ENCODE results near the gene SPATA12. TPM values are rescaled to one million over a fixed set of nuclear protein-coding genes. Genes with fewer than 3 reads are reported as not detected.

Gene SPATA12
- total RNA-seq, 2 experiments from 2014 or later: not detected

- intact Hi-C loops (cut with micrococcal nuclease): no loop called here
- Mint-ChIP-seq H3K4me1 (ENCODE audit: low read depth) (no peaks in the 10 kb centered on the region), H3K4me3 (no peak overlapping the region), H3K9me3 (no peaks in the 10 kb centered on the region), H3K27ac (no peak overlapping the region), H3K27me3 (ENCODE audit: low read depth) (no peaks in the 10 kb centered on the region), H3K36me3 (ENCODE audit: low read depth) (no peaks in the 10 kb centered on the region)
- CTCF ChIA-PET: no interaction called here
- no peak for DNase-seq
Observed at GRCh38 chr3:57031631-57032541, 28.6 kb upstream of the SPATA12 start.

GRCh38 chr3:57036952-57037351, 23.5 kb upstream of the SPATA12 start:
- no peak overlapping the region for H3K4me3 Mint-ChIP-seq
- CTCF ChIA-PET: no interaction called here
- no peaks in the 10 kb centered on the region for H3K9me3 Mint-ChIP-seq
- H3K27ac Mint-ChIP-seq: no peak overlapping the region
- no peaks in the 10 kb centered on the region for H3K4me1 Mint-ChIP-seq (ENCODE audit: low read depth)
- no peak for DNase-seq
- intact Hi-C loops (cut with micrococcal nuclease): no loop called here
- no peaks in the 10 kb centered on the region for H3K27me3 Mint-ChIP-seq (ENCODE audit: low read depth)
- H3K36me3 Mint-ChIP-seq (ENCODE audit: low read depth): no peaks in the 10 kb centered on the region

- DNase-seq: no peak
- CTCF ChIA-PET: interaction anchor here (1.3 kb wide), 1 partner anchor 62 kb away, joined by 3 read pairs; no protein-coding TSS in a partner anchor
- H3K36me3 Mint-ChIP-seq (ENCODE audit: low read depth): no peaks in the 10 kb centered on the region
- no peak overlapping the region for H3K4me3 Mint-ChIP-seq
- H3K4me1 Mint-ChIP-seq (ENCODE audit: low read depth): no peaks in the 10 kb centered on the region
- intact Hi-C loops (cut with micrococcal nuclease): no loop called here
- H3K27ac Mint-ChIP-seq: no peak overlapping the region
- no peaks in the 10 kb centered on the region for H3K9me3 Mint-ChIP-seq
- no peaks in the 10 kb centered on the region for H3K27me3 Mint-ChIP-seq (ENCODE audit: low read depth)
Observed at GRCh38 chr3:57038466-57039164, 21.8 kb upstream of the SPATA12 start.

GRCh38 chr3:57041674-57042073, 18.8 kb upstream of the SPATA12 start:
- CTCF ChIA-PET: interaction anchor here (1.4 kb wide), 1 partner anchor 46 kb away, joined by 5 read pairs; no protein-coding TSS in a partner anchor
- intact Hi-C loops (cut with micrococcal nuclease): no loop called here
- H3K4me1 Mint-ChIP-seq (ENCODE audit: low read depth): no peaks in the 10 kb centered on the region
- DNase-seq: no peak
- no peaks in the 10 kb centered on the region for H3K36me3 Mint-ChIP-seq (ENCODE audit: low read depth)
- no peak overlapping the region for H3K27ac Mint-ChIP-seq
- H3K9me3 Mint-ChIP-seq: no peaks in the 10 kb centered on the region
- H3K27me3 Mint-ChIP-seq (ENCODE audit: low read depth): no peaks in the 10 kb centered on the region
- H3K4me3 Mint-ChIP-seq: no peak overlapping the region

GRCh38 chr3:57043518-57043917, 16.9 kb upstream of the SPATA12 start:
- no peaks in the 10 kb centered on the region for H3K4me1 Mint-ChIP-seq (ENCODE audit: low read depth)
- no peak for DNase-seq

GRCh38 chr3:57046101-57046765, 14.2 kb upstream of the SPATA12 start:
- H3K27me3 Mint-ChIP-seq (ENCODE audit: low read depth): no peaks in the 10 kb centered on the region
- no peak overlapping the region for H3K27ac Mint-ChIP-seq
- H3K9me3 Mint-ChIP-seq: no peaks in the 10 kb centered on the region
- H3K36me3 Mint-ChIP-seq (ENCODE audit: low read depth): no peaks in the 10 kb centered on the region
- CTCF ChIA-PET: interaction anchor here (0.8 kb wide), 1 partner anchor 50 kb away, joined by 4 read pairs; no protein-coding TSS in a partner anchor
- no peak for DNase-seq
- intact Hi-C loops (cut with micrococcal nuclease): no loop called here
- H3K4me1 Mint-ChIP-seq (ENCODE audit: low read depth): no peaks in the 10 kb centered on the region
- H3K4me3 Mint-ChIP-seq: no peak overlapping the region

More at GRCh38 chr3:57043518-57043917, 16.9 kb upstream of the SPATA12 start:
- intact Hi-C loops (cut with micrococcal nuclease): no loop called here
- CTCF ChIA-PET: no interaction called here
- H3K27me3 Mint-ChIP-seq (ENCODE audit: low read depth): no peaks in the 10 kb centered on the region
- H3K4me3 Mint-ChIP-seq: no peak overlapping the region
- H3K36me3 Mint-ChIP-seq (ENCODE audit: low read depth): no peaks in the 10 kb centered on the region
- H3K27ac Mint-ChIP-seq: no peak overlapping the region
- H3K9me3 Mint-ChIP-seq: no peaks in the 10 kb centered on the region

GRCh38 chr3:57048052-57048671, 12.3 kb upstream of the SPATA12 start:
- CTCF ChIA-PET: no interaction called here
- Mint-ChIP-seq H3K9me3 (no peaks in the 10 kb centered on the region), H3K4me1 (ENCODE audit: low read depth) (no peaks in the 10 kb centered on the region), H3K4me3 (no peak overlapping the region), H3K27me3 (ENCODE audit: low read depth) (no peaks in the 10 kb centered on the region), H3K36me3 (ENCODE audit: low read depth) (no peaks in the 10 kb centered on the region), H3K27ac (no peak overlapping the region)
- intact Hi-C loops (cut with micrococcal nuclease): no loop called here
- DNase-seq: no peak

- H3K4me1 Mint-ChIP-seq (ENCODE audit: low read depth): no peaks in the 10 kb centered on the region
- CTCF ChIA-PET: interaction anchor here (0.7 kb wide), 1 partner anchor 53 kb away, joined by 3 read pairs; no protein-coding TSS in a partner anchor
- no peaks in the 10 kb centered on the region for H3K36me3 Mint-ChIP-seq (ENCODE audit: low read depth)
- H3K4me3 Mint-ChIP-seq: no peak overlapping the region
- no peak for DNase-seq
- H3K27me3 Mint-ChIP-seq (ENCODE audit: low read depth): no peaks in the 10 kb centered on the region
- H3K27ac Mint-ChIP-seq: no peak overlapping the region
- H3K9me3 Mint-ChIP-seq: no peaks in the 10 kb centered on the region
- intact Hi-C loops (cut with micrococcal nuclease): no loop called here
Observed at GRCh38 chr3:57048728-57049127, 11.7 kb upstream of the SPATA12 start.

- Mint-ChIP-seq H3K4me1 (ENCODE audit: low read depth) (no peaks in the 10 kb centered on the region), H3K27ac (no peak overlapping the region), H3K36me3 (ENCODE audit: low read depth) (no peaks in the 10 kb centered on the region), H3K27me3 (ENCODE audit: low read depth) (peaks cover 7% of the 10 kb centered on the region), H3K9me3 (no peaks in the 10 kb centered on the region), H3K4me3 (no peak overlapping the region)
- no peak for DNase-seq
- CTCF ChIA-PET: no interaction called here
- intact Hi-C loops (cut with micrococcal nuclease): no loop called here
Observed at GRCh38 chr3:57052662-57053061, 7.8 kb upstream of the SPATA12 start.

GRCh38 chr3:57053122-57053521, 7.3 kb upstream of the SPATA12 start:
- Mint-ChIP-seq H3K27ac (no peak overlapping the region), H3K36me3 (ENCODE audit: low read depth) (no peaks in the 10 kb centered on the region), H3K4me1 (ENCODE audit: low read depth) (no peaks in the 10 kb centered on the region), H3K27me3 (ENCODE audit: low read depth) (peaks cover 7% of the 10 kb centered on the region), H3K4me3 (no peak overlapping the region), H3K9me3 (no peaks in the 10 kb centered on the region)
- no peak for DNase-seq
- intact Hi-C loops (cut with micrococcal nuclease): no loop called here
- CTCF ChIA-PET: no interaction called here

- H3K4me1 Mint-ChIP-seq (ENCODE audit: low read depth): no peaks in the 10 kb centered on the region
- H3K9me3 Mint-ChIP-seq: no peaks in the 10 kb centered on the region
- H3K4me3 Mint-ChIP-seq: no peak overlapping the region
- H3K36me3 Mint-ChIP-seq (ENCODE audit: low read depth): no peaks in the 10 kb centered on the region
- H3K27me3 Mint-ChIP-seq (ENCODE audit: low read depth): peaks cover 7% of the 10 kb centered on the region
- no peak for DNase-seq
- intact Hi-C loops (cut with micrococcal nuclease): no loop called here
- no peak overlapping the region for H3K27ac Mint-ChIP-seq
- CTCF ChIA-PET: interaction anchor here (0.7 kb wide), 1 partner anchor 111 kb away, joined by 3 read pairs; no protein-coding TSS in a partner anchor
Observed at GRCh38 chr3:57057351-57057750, 3.1 kb upstream of the SPATA12 start.

- Mint-ChIP-seq H3K4me1 (ENCODE audit: low read depth) (no peaks in the 10 kb centered on the region), H3K27ac (no peak overlapping the region), H3K27me3 (ENCODE audit: low read depth) (peaks cover 7% of the 10 kb centered on the region), H3K4me3 (no peak overlapping the region), H3K36me3 (ENCODE audit: low read depth) (no peaks in the 10 kb centered on the region), H3K9me3 (no peaks in the 10 kb centered on the region)
- CTCF ChIA-PET: interaction anchor here (0.7 kb wide), 1 partner anchor 99 kb away, joined by 5 read pairs; no protein-coding TSS in a partner anchor
- intact Hi-C loops (cut with micrococcal nuclease): no loop called here
- DNase-seq: no peak
Observed at GRCh38 chr3:57059411-57059810, 1.1 kb upstream of the SPATA12 start.

All from activated naive CD4-positive, alpha-beta T cell treated with anti-CD3 and anti-CD28 coated beads for 36 hours (primary cell).